RWPE1 (cell line): ENCODE data around the gene CHRM4.

Source experiments
- CTCF ChIA-PET: fragments of 350-600 bp; sonication (Branson Sonifier 250); formaldehyde crosslinking; extraction: SDS; loops from one replicate; lab custom pipeline; 2021; lab: Yijun Ruan, JAX
- POLR2A ChIA-PET: fragments of 400-600 bp; formaldehyde crosslinking; extraction: SDS; loops from one replicate; lab custom pipeline; 2020; ENCODE audit warnings: antibody characterized with exemption; ENCODE audit not compliant: low non-redundant PET; lab: Yijun Ruan, JAX
- DNase-seq: peaks from one replicate; pipeline ENCODE4 v3.0.0; 2012; ENCODE audit warnings: low spot score
- H3K27ac ChIP-seq: fragments of 450-650 bp; 2 replicates; pipeline ENCODE4 v1.5.1; 2017
- TF ChIP-seq, protein P1 (sequence below): fragments of 450-650 bp; conservative IDR thresholded peaks from 2 replicates; pipeline ENCODE4 v1.5.1; 2017; ENCODE audit warnings: low read depth, mild to moderate bottlenecking

Gene CHRM4

DNA sequence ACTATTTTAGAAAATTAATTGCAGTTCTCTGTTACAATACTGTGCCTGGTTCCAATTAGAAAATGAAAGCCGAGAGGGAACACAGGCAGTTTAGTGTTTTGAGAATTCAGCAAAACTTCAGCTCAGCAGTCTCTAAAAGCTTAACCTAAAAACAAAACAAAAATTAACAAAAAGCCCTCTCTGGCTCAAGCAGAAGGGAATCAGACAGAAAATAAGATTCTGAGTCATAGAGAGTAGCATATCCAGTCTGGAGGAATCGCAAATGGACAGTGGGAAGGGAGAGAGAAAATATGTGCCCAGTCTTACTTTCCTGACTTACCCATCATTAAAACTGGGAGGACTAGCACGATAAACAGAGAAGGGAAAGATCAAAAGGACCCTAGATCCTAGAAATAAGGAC, 38.1 kb upstream of the CHRM4 start:
- ChIA-PET POLR2A (no interaction called here), CTCF (interaction anchor here (0.6 kb wide), 1 partner anchor 78 kb away, joined by 3 read pairs; no protein-coding TSS in a partner anchor)
- H3K27ac ChIP-seq: no peak overlapping the region
- TF ChIP-seq, protein P1, sequence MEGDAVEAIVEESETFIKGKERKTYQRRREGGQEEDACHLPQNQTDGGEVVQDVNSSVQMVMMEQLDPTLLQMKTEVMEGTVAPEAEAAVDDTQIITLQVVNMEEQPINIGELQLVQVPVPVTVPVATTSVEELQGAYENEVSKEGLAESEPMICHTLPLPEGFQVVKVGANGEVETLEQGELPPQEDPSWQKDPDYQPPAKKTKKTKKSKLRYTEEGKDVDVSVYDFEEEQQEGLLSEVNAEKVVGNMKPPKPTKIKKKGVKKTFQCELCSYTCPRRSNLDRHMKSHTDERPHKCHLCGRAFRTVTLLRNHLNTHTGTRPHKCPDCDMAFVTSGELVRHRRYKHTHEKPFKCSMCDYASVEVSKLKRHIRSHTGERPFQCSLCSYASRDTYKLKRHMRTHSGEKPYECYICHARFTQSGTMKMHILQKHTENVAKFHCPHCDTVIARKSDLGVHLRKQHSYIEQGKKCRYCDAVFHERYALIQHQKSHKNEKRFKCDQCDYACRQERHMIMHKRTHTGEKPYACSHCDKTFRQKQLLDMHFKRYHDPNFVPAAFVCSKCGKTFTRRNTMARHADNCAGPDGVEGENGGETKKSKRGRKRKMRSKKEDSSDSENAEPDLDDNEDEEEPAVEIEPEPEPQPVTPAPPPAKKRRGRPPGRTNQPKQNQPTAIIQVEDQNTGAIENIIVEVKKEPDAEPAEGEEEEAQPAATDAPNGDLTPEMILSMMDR: no peak
- DNase-seq: no peak

DNA sequence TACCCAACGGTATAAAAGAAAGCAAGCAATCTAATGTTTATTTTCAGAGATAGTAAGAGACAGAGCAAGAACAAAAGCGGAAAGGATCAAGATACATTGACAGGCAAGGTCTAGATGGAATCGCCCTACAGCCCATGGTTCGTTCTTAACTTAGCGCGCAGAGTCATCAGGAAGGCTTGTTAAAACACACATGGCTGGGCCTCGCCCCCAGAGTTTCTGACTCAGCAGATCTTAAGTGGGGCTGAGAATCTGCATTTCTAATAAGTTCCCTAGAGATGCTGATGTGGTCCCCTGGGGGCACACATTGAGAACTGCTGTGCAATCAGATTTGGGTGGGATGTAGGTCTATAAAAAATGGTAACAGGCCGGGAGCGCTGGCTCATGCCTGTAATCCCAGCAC, 35.8 kb upstream of the CHRM4 start:
- DNase-seq: no peak
- ChIA-PET CTCF (no interaction called here), POLR2A (no interaction called here)
- no peak overlapping the region for H3K27ac ChIP-seq
- TF ChIP-seq, protein P1: no peak

DNA sequence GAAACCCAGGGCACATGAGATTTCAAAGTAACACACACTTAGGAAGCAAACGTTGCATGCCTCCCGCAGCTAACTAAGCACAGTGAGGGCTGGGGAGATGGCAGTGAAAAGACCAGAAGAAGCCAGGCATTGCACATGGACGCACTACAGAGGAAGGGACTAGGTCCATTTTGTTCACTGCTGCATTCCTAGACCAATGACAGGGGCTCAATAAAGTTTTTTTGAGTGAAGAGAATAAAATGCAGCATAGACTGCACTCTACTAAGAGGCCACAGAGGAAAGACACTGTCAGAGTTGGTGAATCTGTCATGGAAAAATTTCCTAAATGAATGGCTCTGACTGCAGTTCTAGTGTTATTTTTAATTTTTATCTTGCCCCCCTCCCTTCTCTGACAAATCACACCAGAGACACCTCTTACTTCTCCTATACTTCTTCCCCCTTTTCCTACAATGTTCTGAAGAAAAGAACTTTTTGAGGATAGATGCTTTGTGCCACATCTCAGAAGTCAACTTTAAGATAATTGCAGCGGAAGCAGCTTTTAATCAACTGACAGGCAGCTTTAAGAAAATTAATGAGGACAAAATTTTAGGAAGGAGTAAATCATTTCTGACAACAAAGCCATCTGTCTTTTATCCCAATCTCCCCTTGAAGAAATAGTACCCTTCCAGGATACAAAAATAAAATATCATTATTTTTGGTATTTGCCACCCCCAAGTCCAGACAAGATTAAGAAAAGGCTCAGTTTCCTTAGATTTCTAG, 34.8 kb upstream of the CHRM4 start:
- DNase-seq: no peak
- CTCF ChIA-PET: no interaction called here
- TF ChIP-seq, protein P1: no peak
- POLR2A ChIA-PET: no interaction called here
- H3K27ac ChIP-seq: no peak overlapping the region

DNA sequence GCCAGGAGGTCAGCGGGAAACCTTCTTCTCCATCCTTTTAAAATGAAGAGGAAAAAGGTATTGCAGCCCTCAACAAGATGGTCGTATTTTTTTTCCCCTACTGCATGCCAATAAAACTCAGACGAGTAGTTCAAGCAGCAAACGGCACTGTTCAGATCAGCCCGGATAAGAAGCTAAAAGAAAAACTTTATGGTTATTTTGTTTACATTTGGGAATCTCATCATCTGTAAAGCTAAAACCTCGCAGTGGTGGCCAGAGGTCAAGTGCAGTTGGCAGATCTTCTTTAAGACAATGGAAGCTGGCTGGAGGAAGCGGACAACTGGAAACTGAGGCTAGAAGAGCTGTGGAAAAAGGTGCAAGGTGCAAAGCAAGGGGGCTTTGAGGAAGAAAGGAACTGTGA, 31.0 kb upstream of the CHRM4 start:
- TF ChIP-seq, protein P1: no peak
- H3K27ac ChIP-seq: no peak overlapping the region
- ChIA-PET CTCF (interaction anchor here (1.0 kb wide), 1 partner anchor 30 kb away, joined by 3 read pairs; no protein-coding TSS in a partner anchor), POLR2A (interaction anchor here (0.5 kb wide), 1 partner anchor 91 kb away, joined by 4 read pairs; no protein-coding TSS in a partner anchor)
- no peak for DNase-seq

DNA sequence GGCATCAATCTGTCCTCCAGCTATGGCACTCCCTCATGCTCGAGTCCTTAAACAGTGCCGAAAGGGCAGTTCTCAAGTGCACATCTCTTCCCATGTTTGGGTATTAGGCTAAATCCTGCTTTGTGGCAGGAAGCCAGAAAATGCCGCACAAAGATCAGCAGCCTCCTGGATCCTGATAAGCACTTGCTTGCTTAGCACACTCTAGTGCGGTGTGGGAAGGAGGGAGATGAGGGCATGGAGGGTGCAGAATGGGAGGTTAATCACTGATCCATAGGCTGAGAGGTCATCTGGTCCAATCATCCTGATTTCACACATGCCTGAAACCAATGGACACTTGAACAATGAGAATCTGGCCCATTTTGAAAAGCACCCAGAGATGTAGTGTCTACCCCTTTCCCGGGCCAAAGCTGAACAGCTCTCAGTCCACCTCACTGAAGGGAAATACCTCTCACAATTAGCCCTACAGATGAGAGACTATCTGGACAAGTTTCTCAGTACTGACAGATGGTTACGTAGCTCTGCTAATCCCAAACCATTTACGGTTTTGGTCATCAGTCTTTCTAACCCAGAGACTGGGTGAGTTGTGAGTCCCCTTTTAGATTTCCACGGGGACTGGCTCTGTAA, 29.8 kb upstream of the CHRM4 start:
- TF ChIP-seq, protein P1: no peak
- CTCF ChIA-PET: interaction anchor here (0.6 to 0.7 kb wide), 3 partner anchors 70 to 137 kb away, joined by 3 to 5 read pairs (median 4); no protein-coding TSS in a partner anchor
- POLR2A ChIA-PET: no interaction called here
- DNase-seq: no peak
- no peak overlapping the region for H3K27ac ChIP-seq

DNA sequence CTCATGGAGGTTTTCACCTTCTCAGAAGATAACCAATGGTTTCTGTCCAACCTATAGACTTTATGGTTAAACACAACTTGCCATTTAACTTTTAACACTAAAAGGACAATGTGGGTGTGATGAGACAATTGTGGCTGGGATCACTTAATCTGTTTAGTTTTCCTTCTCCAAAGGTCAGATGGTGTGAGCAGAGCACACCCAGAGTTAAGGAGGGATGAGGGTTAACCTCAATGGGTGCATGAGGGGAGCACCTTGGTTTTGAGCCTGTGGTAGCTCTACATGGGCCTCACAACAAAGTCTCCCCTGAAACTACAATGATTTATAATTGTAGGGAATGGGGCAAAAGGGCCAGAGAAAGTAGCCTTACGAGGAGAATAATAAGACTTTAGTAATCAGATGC, 28.9 kb upstream of the CHRM4 start:
- TF ChIP-seq, protein P1: no peak
- CTCF ChIA-PET: no interaction called here
- POLR2A ChIA-PET: no interaction called here
- H3K27ac ChIP-seq: no peak overlapping the region
- DNase-seq: no peak
